HG02759 (cell line): ENCODE data around the gene PCNX1.

ENCODE experiments used
- ATAC-seq: cut with Tn5 transposase; IDR thresholded peaks from one replicate; pipeline ENCODE4 v1.9.1; 2021; ENCODE audit warnings: mild to moderate bottlenecking, moderate library complexity; ENCODE audit not compliant: unreplicated experiment

Gene PCNX1

GRCh38 chr14:70887737-70888499 lies 19.3 kb upstream of the PCNX1 start:
- no peak for ATAC-seq

DNA sequence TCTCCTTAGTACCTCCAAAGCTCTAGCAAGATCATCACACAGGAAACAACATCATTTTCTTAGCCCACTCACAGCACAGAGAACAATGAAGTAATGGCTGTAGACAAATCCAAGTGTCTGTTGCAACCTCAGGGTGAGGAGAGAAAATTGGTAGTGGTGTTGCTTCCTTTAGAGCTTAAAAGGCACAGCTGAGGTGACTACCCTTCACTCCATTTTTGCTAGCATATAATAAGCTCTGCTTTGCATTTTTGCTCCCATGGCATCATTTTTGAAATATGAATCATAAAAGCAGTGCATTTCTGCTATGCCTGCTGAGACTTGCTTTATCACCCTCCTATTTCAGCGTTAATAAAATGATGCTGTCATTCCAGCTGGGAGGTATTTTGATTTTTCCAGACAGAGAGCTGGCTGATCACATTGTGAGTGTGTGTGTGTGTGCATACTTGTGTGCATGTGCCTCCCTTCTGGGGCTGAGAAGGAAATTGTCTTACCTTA lies 18.5 kb upstream of the PCNX1 start:
- ATAC-seq = no peak

- ATAC-seq = no peak
These were observed 17.7 kb upstream of the PCNX1 start for GRCh38 chr14:70889555-70889954.

DNA sequence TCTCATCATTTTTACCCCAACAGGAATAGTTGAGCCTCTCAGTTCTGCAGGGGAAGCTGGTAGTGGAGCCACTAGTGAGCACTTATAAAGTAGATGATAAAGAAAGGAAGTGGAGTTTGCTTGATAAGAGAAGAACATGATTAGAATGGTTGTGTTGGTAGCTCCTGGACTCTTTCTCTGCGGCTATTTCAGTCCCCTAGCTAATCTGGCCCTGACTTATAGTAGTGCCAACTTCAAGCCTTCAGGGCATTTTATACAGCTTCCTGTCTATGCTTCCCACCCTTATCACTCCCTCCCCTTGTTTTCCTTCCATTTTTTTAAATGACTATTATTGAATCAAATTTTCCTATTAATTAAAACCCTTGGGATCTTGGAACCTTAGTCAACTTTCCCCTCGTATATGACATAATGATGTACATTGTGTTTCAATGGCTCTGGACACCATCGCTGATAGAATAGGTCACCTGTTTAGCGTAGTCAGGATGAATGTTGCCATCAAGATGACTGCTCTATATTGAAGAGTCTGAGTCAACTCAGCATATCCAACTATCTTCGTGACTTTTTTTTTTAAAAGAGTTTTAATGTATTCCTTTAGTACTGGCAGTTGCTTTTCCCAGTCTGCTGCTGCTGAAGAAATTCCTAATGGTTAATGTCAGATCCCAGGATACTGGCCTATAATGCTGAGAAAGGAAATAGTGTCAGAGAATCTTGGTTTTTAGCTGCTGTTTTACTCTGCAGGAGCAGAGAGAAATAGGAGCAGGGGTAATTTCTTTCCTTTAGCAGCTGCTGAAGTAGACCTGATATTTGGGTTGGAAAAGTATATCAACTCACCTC lies 16.2 kb upstream of the PCNX1 start:
- ATAC-seq = no peak

DNA sequence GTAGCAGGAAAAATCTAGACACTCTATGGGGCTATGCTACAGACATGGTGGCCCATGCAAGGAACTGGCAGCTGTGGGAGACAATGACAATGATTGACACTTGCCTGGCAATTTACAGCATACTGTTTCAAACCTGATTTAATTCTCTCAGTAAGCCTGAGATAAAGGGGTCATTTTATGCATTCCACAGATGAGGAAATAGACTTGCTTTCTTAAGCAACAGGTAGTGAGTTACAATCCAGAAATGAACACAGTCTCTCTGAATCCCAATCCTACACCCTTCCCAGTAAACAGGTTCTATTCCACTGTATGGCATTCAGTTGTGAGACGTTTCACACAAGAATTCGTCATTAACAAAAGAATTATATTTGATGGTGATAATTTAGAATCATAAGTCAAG lies 15.5 kb upstream of the PCNX1 start:
- ATAC-seq = no peak

- ATAC-seq = no peak
These were observed 14.0 kb upstream of the PCNX1 start for GRCh38 chr14:70893062-70893845.

DNA sequence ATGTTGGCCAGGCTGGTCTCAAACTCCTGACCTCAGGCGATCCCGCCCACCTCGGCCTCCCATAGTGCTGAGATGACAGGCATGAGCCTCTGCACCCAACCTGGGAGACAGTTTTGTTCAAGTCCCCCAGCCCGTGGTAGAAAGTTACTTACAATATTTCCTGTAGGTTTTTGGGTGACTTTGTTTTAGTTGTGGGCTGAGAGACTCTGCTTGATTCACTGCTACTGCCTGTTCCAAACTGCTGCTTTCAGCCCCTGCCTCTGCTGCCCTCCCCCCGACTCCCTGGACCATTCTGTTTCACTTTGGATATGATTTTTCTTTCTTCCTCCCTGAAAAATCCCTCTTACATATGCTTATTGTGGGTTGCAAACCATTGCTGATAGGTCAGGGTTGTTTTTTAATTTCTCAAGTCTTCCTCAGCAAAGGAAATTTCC lies 13.4 kb upstream of the PCNX1 start:
- ATAC-seq = no peak

DNA sequence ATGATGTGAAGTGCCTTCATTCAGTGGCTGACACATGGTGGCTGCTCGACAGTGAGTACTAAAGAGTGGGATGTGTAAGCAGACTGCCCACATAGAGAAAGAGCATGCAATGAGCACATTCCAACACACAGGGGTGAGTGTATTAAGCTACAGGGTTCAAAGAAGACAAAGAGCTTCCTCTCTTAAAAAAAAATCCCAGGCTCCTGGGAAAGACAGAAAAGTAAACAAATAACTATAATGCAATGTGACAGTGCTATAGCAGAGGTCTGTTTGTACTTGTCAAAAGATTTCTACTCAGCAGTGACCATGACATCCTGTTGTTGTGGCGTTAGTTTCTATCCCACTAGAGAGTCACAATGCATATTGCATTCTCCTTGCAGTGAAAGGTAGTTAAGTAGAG lies 12.4 kb upstream of the PCNX1 start:
- ATAC-seq = no peak

DNA sequence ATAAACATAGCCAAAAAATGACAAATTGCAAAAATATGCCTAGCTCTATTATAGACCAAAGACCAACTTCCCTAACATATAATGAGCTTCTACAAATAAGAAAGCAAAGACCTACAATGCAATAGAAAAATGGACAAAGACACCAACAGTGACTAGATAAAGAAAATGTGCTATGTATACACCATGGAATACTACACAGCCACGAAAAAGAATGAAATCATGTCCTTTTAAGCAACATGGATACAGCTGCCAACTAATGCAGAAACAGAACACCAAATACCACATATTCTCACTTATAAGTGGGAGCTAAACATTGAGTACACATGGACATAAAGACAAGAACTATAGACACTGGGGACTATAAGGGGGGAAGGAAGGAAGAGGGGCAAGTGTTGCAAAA lies 10.9 kb upstream of the PCNX1 start:
- no peak for ATAC-seq

- ATAC-seq = no peak
These were observed 10.3 kb upstream of the PCNX1 start for GRCh38 chr14:70896981-70897380.

DNA sequence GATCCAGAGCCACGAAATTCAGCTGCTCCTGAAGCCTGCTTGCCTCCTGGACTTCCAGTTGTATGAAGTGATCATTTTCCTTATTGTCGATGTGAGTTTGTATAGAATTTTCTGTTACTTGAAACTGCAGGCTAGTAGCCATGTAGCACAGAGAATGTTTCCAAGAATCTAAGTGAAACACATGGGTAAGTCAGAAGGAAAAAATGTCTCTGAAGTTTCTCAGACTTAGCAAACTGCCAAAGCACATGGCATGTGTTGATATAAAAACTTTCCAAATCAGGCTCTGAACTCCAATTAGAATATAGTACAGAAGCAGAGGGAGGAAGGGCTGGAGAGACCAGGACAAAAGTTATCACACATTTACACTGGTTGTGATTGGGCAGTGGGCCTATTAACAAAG lies 9.8 kb upstream of the PCNX1 start:
- no peak for ATAC-seq

DNA sequence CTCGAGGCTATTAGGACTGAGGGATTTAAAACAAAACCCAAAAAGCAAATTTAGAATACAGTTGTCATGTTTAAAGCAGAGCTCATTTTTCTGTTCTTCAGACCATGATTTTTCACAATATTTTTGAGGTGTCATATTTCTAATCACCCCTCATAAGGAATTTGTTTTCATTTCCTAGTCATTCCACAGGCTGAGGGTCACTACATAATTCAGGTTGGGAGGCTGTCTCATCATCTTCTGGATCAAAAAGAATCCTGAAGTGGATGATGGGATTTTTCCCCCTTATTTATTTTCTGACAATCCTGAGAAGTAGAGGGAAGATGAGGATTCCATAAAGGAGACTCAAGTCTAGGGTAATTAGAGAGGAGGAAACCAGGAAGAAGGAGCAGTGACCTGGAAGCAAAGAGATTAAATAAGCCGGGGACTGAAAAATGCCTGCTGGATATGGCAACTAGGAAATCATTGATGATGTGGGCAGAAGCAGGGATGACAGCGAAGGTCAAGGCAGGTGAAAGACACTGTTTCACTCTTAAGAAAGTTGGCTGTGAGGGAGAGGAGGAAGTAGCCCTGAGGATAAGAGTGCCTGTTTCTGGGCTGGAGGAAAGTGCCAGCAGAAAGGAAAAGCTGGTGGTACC lies 9.0 kb upstream of the PCNX1 start:
- no peak for ATAC-seq

DNA sequence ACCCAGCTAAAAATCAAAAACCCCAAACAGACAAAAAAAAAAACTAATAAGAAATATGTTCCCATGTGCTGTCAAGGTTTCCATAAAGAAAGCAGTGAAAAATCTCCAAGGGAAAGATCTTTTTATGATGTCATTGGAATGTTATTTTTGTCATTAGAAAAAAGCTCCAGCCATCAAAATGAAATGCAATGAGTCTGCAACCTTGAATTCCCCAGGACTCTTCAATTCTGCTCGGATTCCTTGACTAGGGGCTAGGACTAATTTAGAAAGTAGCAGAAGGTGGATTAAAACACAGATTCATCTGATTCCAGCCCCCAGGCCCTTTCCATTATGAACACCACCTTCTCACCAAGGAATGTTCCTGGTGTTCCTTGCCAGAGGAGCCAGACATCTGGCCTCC lies 6.0 kb upstream of the PCNX1 start:
- no peak for ATAC-seq

DNA sequence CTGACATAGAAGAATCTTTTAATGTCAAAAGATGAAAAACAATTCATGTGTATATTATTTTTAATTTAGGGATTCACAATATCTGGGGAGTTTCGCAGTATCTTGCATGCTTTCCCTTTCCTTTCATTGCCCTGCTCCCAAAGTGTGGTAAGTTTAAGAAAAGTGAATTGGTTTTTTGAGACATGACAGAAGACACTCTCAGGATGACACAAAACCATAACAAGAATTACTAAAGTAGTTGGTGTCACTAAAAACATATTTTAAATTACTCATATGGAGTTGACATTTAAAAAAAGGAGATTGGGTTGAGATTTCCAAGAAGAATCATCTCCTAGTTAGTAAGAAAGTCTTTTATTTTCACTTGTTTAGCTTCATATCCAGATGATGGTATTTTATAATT lies 5.1 kb upstream of the PCNX1 start:
- ATAC-seq = no peak

DNA sequence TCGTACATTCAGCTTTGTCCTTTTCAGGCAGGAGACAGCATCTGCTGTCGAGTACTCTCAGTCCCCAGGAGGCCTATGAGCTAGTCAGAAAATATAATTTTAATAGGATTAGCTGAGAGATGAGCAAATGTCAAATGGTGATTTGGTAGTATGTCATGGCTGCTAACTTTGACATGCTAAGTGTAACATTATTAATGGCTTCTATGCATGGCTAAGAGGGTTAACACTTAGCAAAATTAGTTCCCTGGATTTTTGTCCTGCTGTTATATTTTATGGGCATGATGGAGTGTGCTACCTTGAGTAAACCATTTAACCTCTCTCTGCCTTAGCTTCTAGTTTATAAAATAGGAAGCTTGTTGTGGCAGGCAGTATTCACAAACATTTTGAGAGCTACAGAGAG lies 2.9 kb upstream of the PCNX1 start:
- ATAC-seq = no peak

- ATAC-seq = no peak
These were observed 2.0 kb upstream of the PCNX1 start for GRCh38 chr14:70905301-70905700.

DNA sequence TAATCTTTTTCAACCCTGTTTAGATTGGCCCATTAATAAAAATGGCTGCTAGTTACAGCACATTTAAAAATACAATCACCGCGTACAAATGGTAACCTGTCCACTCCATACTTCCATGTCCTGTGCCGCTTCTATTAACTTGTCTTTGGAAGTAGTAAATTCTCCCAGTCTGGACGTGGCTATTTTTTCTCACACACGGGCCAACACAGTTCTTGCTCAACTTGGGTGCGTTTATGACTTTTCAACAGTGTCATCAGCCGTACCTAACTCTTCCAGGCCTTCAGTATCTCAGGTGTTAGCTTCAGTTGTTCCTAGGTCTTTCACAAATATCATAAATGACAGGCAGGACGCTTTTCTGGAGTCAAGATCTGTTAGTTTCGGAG lies 475 bp upstream of the PCNX1 start:
- ATAC-seq = no peak

- ATAC-seq = peak; percentile 24
These were observed 1.0 kb downstream of the PCNX1 start for GRCh38 chr14:70907996-70908934.

DNA sequence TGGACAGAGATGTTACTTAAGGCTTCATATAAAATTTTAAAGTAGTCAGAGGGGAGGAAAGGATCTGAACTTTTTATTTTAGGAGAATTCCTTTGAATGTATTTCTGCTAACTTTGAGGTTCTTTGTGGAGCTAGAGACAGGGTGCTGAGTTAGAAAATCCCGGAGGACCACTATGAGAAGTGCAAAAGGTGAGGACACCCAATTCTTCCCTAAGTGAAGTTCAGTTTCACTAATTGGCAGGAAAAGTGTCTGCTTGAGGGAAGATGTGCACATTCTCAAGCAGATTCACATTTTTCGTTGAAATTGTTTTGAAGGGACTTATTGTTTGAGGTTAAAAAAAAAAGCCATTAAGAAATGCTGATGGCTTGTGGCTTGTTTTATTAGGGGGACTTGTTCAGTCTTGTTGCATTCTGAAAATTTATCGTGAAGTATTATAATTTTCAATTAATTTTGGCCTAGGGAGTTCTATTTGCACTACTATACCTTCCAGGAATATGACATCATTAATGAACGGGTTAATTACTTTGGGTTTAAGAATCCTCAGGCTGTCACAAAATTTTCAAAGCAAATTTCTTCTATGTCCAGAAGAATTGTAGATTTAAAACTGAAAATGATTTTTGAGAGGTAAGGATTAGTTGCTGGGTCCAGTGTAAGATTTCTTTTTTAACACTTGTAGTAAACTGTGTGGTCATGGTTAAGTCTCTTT lies 1.8 kb downstream of the PCNX1 start:
- ATAC-seq = no peak
